NCI-H1092 treated with DMSO at 0.1 percent for 48 hours (cell line): Measurements from ENCODE around the gene GPATCH8.
"Not testable (repeated sequence)": the region's sequence is repeated elsewhere in the genome, so short reads cannot be mapped to it uniquely, and the experiment has no call there.

Source experiments
- DNase-seq: peaks from one replicate; lab custom pipeline; 2025; lab: John Stamatoyannopoulos, UW

Gene GPATCH8

GRCh38 chr17:44374306-44375195 lies 128.7 kb downstream of the GPATCH8 start:
- DNase-seq: no peak

- no peak for DNase-seq
Measured at GRCh38 chr17:44372036-44372435, 131.2 kb downstream of the GPATCH8 start.

DNA sequence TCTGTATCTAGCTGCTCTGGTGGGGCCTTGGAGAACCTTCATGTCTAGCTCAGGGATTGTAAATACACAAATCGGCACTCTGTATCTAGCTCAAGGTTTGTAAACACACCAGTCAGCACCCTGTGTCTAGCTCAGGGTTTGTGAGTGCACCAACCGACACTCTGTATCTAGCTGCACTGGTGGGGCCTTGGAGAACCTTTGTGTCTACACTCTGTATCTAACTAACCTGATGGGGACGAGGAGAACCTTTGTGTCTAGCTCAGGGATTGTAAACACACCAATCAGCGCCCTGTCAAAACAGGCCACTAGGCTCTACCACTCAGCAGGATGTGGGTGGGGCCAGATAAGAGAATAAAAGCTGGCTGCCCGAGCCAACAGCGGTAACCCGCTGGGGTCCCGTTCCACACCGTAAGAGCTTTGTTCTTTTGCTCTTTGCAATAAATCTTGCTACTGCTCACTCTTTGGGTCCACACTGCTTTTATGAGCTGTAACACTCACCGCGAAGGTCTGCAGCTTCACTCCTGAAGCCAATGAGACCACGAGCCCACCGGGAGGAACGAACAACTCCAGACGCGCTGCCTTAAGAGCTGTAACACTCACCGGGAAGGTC lies 133.7 kb downstream of the GPATCH8 start:
- DNase-seq: not testable (repeated sequence)

GRCh38 chr17:44368391-44369243 lies 134.6 kb downstream of the GPATCH8 start:
- not testable (repeated sequence) for DNase-seq

DNA sequence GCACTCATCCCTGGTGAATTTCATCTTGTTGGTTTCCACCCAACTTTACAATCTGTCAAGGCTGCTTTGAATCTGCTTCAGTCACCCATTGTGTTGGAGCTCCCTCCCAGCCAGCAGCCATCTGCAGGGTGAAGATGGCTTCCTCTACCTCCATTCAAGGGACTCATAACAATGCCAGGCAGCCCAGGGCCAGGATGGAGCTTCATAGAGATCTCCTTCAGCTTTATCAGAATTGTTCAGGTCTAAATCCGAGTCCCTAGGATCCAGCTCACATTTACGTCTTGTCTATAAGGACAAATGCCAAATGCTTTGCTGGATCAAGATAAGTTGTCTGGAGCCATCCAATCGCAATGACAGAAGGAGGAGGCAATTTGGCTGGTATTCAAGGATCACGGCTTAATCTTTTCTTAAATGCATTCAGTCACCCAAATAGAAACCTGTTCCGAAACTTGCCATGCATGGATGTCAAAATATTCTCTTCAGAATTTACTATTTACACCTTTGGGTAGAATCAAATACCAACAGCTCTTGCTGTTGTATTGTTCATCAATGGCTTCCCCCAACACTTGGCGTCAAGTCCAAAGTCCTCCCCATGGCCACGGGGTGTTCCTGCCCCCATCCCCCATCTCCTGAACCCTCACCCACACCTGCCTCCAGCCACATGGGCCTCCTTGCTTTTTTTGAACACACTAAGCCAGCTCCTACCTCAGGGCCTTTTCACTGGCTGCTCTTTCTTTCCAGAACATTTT lies 135.8 kb downstream of the GPATCH8 start:
- DNase-seq: no peak

- DNase-seq: not testable (repeated sequence)
Measured at GRCh38 chr17:44365051-44365450, 138.2 kb downstream of the GPATCH8 start.

DNA sequence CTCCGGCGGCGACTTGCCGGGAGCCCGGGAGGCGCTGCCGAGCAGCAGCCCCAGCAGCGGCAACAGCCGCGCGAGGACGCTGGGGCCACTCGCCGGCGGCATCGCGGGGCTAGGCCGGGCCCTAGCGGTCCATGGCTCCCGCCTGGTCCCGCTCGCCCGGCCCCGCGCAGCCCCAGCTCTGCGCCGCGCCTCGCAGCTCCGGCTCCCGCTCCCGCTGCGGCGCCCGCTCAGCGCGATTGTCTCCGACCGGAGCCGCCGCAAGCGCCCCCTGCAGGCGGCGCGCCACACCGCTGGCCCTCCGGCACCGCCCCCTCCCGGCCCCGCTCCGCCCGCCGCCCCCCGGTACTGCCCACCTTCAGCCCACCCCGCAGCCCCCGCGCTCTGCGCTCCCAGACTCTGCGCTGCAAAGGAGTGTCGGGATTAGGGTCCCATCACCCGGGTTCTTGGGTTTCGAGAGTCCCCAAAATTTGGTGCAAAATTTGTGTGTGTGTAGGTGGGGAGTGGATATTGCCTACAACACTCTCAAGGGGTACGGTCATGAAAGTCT lies 139.5 kb downstream of the GPATCH8 start, which contains the start of gene FAM171A2:
Gene FAM171A2 (minus strand): TSS at position 241 of the 547 bp plus-strand sequence. CDS start 139 bp downstream, at position 102.
- peak; percentile 55 for DNase-seq

- peak; percentile 48 for DNase-seq
Measured at GRCh38 chr17:44362949-44363612, 140.1 kb downstream of the GPATCH8 start.

DNA sequence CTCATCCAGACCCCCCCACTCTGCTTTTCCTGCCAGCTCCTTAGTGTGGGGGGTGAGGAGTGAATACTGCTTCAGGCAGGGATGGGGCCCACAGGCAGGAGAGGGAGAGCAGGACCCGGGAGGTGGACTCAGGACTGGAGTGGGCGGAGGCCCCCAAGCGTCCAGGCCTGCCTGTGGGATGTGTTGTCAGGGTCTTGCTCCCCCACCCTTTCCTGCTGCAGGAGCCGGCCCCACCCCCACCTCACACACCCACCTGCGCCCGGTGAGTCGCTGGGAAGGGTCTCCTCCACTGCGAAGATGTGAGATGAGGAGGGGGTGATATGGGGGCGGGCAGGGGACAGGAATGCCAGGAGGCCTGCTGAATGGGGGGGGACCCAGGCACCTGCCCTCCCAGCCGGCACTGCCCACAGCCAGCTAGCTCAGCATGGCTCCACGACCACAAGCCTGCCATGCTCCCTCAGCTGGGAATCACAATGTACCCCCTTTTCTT lies 140.7 kb downstream of the GPATCH8 start:
- DNase-seq: no peak

- DNase-seq: peak; percentile 20
Measured at GRCh38 chr17:44361292-44362260, 141.6 kb downstream of the GPATCH8 start.

GRCh38 chr17:44360826-44361225 lies 142.4 kb downstream of the GPATCH8 start:
- no peak for DNase-seq

DNA sequence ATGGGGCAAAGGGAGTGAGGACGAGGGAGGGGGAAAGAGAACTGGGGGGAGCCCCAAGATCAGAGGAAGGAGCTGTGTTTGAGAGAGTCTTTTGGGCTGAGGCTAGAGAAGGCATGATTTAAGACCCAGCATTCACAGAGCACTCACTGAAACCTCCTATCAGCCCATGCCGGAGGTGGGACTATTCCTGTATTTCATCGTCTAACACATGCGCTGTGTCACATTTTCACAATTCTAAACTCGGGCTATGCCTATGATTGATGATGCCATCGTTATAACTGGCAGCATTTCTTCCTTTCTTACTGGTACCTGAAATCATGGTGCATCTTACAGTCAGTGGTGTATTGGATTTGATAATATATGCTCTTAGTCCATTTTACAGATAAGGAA lies 143.1 kb downstream of the GPATCH8 start:
- no peak for DNase-seq

GRCh38 chr17:44359458-44360143 lies 143.6 kb downstream of the GPATCH8 start:
- DNase-seq: no peak

- no peak for DNase-seq
Measured at GRCh38 chr17:44359006-44359405, 144.2 kb downstream of the GPATCH8 start.

GRCh38 chr17:44358066-44358465 lies 145.1 kb downstream of the GPATCH8 start:
- no peak for DNase-seq

DNA sequence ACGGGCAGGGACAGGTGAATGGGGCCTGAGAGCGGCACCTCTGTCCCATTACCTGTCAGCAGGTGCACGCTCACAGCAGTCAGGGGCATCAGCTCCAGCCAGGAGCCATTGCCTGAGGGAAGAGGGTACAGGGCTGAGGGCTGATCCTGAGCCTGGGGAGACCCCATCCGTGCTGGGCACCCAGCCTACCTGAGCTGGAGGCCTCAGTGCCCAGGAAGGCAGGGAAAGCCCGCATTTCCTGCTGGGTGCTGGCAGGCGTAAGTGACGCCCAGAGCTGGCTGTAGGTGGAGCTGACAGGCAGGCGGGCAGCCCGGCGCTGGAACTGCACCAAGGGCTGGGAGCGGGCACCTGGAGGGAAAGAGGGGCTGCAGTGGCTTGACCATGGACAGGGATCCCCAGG lies 147.0 kb downstream of the GPATCH8 start:
- DNase-seq: no peak

DNA sequence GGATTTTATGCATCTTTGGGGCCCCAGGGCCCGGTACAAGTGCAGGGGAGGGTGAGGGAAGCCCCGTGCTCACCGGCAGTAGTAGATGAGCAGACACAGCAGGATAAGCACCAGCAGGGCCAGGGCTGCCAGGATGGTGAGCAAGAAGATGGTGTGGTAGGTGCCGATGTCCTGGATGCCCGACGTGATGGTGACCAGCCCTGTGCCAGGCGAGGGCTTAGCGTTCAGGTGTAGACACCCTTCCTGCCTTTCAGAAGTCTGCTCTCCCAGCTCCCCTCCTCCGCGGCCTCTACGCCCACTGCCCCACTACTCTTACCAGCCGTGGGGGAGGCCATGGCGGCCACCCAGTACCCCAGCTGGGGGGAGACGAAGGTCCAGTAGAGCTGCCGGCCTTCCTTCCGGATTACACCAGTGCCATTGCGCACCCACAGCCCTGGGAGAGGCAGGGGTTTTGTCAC lies 147.5 kb downstream of the GPATCH8 start:
- DNase-seq: no peak
